ENCODE results near the gene NUP210L. TPM values are rescaled to one million over a fixed set of nuclear protein-coding genes. Genes with fewer than 3 reads are reported as not detected.
A peak's percentile ranks its signal among the peaks of the same experiment; 100 is the strongest.

NUP210L gene
- total and polyA plus RNA-seq, 2 of the 13 experiments (the other 11 are each of a cell fraction or from before 2014, with no cell fraction given), result not detected

GRCh38 chr1:154155251-154155650, 378 bp upstream of the NUP210L start:
- no peak overlapping the region for H3K9ac ChIP-seq (ENCODE audit: insufficient read depth, low read depth, low read length)
- no peak overlapping the region for H3K4me2 ChIP-seq (ENCODE audit: low read depth, low read length)
- FAIRE-seq (no peak), DNase-seq (ENCODE audit: low spot score) (no peak), ATAC-seq (no peak)
- peaks cover 7 to 32% of the 10 kb centered on the region in 2 experiments for H3K36me3 ChIP-seq (replicated peaks in 1 of 2; ENCODE audit: control insufficient read depth in 1 of 2, insufficient read depth in 2 of 2, low read length in 2 of 2)
- no TSS peak for BruUV-seq (replicated peaks)
- in situ Hi-C loops (cut with HindIII; ENCODE audit: extremely low pct_ligation_motif_present, low pct_unique_long_range_greater_than_20kb) (no loop called here), intact Hi-C loops (cut with micrococcal nuclease; ENCODE audit: unreplicated experiment) (no loop called here)
- no peaks in the 10 kb centered on the region for H3K9me3 ChIP-seq (ENCODE audit: low read length)
- CTCF ChIA-PET (ENCODE audit: low intra/inter-chr PET ratio, low total read pairs), result no interaction called here
- H2AFZ ChIP-seq (ENCODE audit: low read length), result no peak overlapping the region
- POLR2A ChIA-PET, result no interaction called here
- H3K27me3 ChIP-seq (ENCODE audit: control insufficient read depth in 1 of 2, insufficient read depth in 2 of 2, low read length in 2 of 2), result no peaks in the 10 kb centered on the region
- H3K4me1 ChIP-seq (ENCODE audit: insufficient read depth, low read length), result no peaks in the 10 kb centered on the region
- TF ChIP-seq MXD3 (CRISPR knock-in tag; IDR thresholded peaks at IDR 0.05) (no peak), NONO (IDR thresholded peaks at IDR 0.05) (no peak), NONO (CRISPR knock-in tag; conservative IDR thresholded peaks at IDR 0.05) (no peak), TSC22D2 (CRISPR knock-in tag; IDR thresholded peaks at IDR 0.05; ENCODE audit: borderline replicate concordance) (no peak), CHD4 (IDR thresholded peaks at IDR 0.05; ENCODE audit: borderline replicate concordance, low read length) (no peak), ZNF720 (CRISPR knock-in tag; IDR thresholded peaks at IDR 0.05) (no peak), ATRX (CRISPR knock-in tag; IDR thresholded peaks at IDR 0.05; ENCODE audit: borderline replicate concordance) (no peak)
- H3K79me2 ChIP-seq (ENCODE audit: insufficient read depth, low read length), result no peaks in the 10 kb centered on the region
- 89% methylated on average over 9 of the region's 9 CpGs for WGBS (ENCODE audit: low lambda C conversion rate)
- H3K27ac ChIP-seq (ENCODE audit: extremely low read length, insufficient read depth, low read length), result no peak overlapping the region
- no peak overlapping the region for H3K4me3 ChIP-seq (replicated peaks in 1 of 3; ENCODE audit: insufficient read depth in 1 of 3, low read depth in 2 of 3, low read length in 3 of 3)
- no peaks in the 10 kb centered on the region; the same call in 1 of the 2 replicates for H4K20me1 ChIP-seq (ENCODE audit: insufficient read depth, low read length)

DNA sequence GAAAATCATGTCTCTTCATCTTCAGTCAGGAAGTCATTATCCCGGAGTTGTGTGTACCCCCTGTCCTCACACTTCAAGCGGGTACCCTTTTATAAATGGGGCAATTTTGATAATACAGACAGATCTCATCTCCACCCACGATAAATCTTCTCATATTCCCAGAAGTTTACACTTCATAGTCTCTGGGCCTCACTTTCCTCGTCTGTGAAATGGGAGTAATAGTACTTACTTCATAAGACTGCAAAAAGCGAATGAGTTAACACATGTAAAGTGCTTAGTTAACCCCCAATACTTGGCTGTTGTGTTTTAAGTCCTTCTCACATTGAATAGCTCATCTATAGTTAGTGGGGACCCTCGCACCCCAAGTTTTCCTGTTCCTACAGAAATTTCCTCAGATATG, 820 bp downstream of the NUP210L start:
- intact Hi-C loops (cut with micrococcal nuclease; ENCODE audit: unreplicated experiment), result no loop called here
- POLR2A ChIA-PET, result no interaction called here
- no peaks in the 10 kb centered on the region for H3K4me1 ChIP-seq (ENCODE audit: insufficient read depth, low read length)
- no peak overlapping the region for H3K4me3 ChIP-seq (replicated peaks in 1 of 3; ENCODE audit: insufficient read depth in 1 of 3, low read depth in 2 of 3, low read length in 3 of 3)
- DNase-seq (ENCODE audit: low spot score), result no peak
- WGBS (ENCODE audit: low lambda C conversion rate), result 95% methylated on average over 6 of the region's 6 CpGs
- H3K4me2 ChIP-seq (ENCODE audit: low read depth, low read length), result no peak overlapping the region
- H2AFZ ChIP-seq (ENCODE audit: low read length), result no peak overlapping the region
- H4K20me1 ChIP-seq (ENCODE audit: insufficient read depth, low read length), result no peaks in the 10 kb centered on the region
- ATAC-seq, result no peak
- CTCF ChIA-PET (ENCODE audit: low intra/inter-chr PET ratio, low total read pairs), result no interaction called here
- no peak for FAIRE-seq
- no peaks in the 10 kb centered on the region for H3K9me3 ChIP-seq (ENCODE audit: low read length)
- TF ChIP-seq POLR2AphosphoS5 (IDR thresholded peaks at IDR 0.05; ENCODE audit: low read depth, low read length) (no peak), ZNF629 (CRISPR knock-in tag; conservative IDR thresholded peaks at IDR 0.05) (peak; percentile 71)
- H3K9ac ChIP-seq (ENCODE audit: insufficient read depth, low read depth, low read length), result no peak overlapping the region
- in situ Hi-C loops (cut with HindIII; ENCODE audit: extremely low pct_ligation_motif_present, low pct_unique_long_range_greater_than_20kb), result no loop called here
- no peaks in the 10 kb centered on the region for H3K79me2 ChIP-seq (ENCODE audit: insufficient read depth, low read length)
- no peaks in the 10 kb centered on the region for H3K27me3 ChIP-seq (ENCODE audit: control insufficient read depth in 1 of 2, insufficient read depth in 2 of 2, low read length in 2 of 2)
- no TSS peak for BruUV-seq (replicated peaks)
- peaks cover 2 to 20% of the 10 kb centered on the region in 2 experiments; a peak in 4 of 5 replicates for H3K36me3 ChIP-seq (replicated peaks in 1 of 2; ENCODE audit: control insufficient read depth in 1 of 2, insufficient read depth in 2 of 2, low read length in 2 of 2)
- no peak overlapping the region for H3K27ac ChIP-seq (ENCODE audit: extremely low read length, insufficient read depth, low read length)

All from HepG2 (cell line).